Aorta (tissue), 5 donors: ENCODE measurements around the gene FBN1. TPM values are rescaled to one million over a fixed set of nuclear protein-coding genes. Genes with fewer than 3 reads are reported as not detected.

Source experiments
- ATAC-seq: fragments of 200-7000 bp; cut with Tn5 transposase; one replicate; pipeline ENCODE4 v1.9.1; 2022; ENCODE audit warnings: moderate library complexity; ENCODE audit not compliant: low FRiP score
- DNase-seq, 2 donors: peaks; one replicate each; pipeline ENCODE4 v3.0.0-alpha.2; 2020
- H3K27ac ChIP-seq, 2 donors: one replicate each; pipeline ENCODE4 v1.5.1; 2013; ENCODE audit warnings: low read length in 2 of 2, mild to moderate bottlenecking in 2 of 2, moderate library complexity in 2 of 2, control low read depth in 1 of 2, inconsistent platforms in 1 of 2, low read depth in 1 of 2
- H3K27me3 ChIP-seq, 2 donors: one replicate each; pipeline ENCODE4 v1.6.1; 2013; ENCODE audit warnings: control low read depth in 1 of 2, low read length in 1 of 2, mild to moderate bottlenecking in 1 of 2, moderate library complexity in 1 of 2; ENCODE audit not compliant: insufficient read depth in 2 of 2, control insufficient read depth in 1 of 2
- H3K36me3 ChIP-seq, 2 donors: one replicate each; pipeline ENCODE4 v1.6.1; 2013; ENCODE audit warnings: control low read depth in 1 of 2, low read length in 1 of 2, mild to moderate bottlenecking in 1 of 2; ENCODE audit not compliant: insufficient read depth in 2 of 2, control insufficient read depth in 1 of 2
- H3K4me1 ChIP-seq, 2 donors: one replicate each; pipeline ENCODE4 v1.6.1; 2013; ENCODE audit warnings: low read length in 2 of 2, control low read depth in 1 of 2, mild to moderate bottlenecking in 1 of 2, moderate library complexity in 1 of 2; ENCODE audit not compliant: insufficient read depth in 2 of 2, control insufficient read depth in 1 of 2
- H3K4me3 ChIP-seq, 2 donors: one replicate each; pipeline ENCODE4 v1.5.1; 2013; ENCODE audit warnings: low read length in 2 of 2, control low read depth in 1 of 2, mild to moderate bottlenecking in 1 of 2
- H3K9me3 ChIP-seq: one replicate; pipeline ENCODE4 v1.6.1; 2013; ENCODE audit warnings: mild to moderate bottlenecking, low read length; ENCODE audit not compliant: control insufficient read depth
- WGBS, 2 donors: extraction: QIAGEN DNeasy Blood & Tissue Kit; methylation state at CpG; one replicate each; pipeline ENCODE4 v1.1.7; 2013; 5-methylcytosine and 5-hydroxymethylcytosine counted together
- intact Hi-C, 2 donors: fragments of 100-400 bp; cut with DNase I; formaldehyde crosslinking; loops; one replicate each; pipeline versions ENCODE4 v1.14.2 to v1.15.0; 2022
- polyA plus RNA-seq, 2 donors: library from polyadenylated mRNA; stranded (reverse); fragments of 200-250 nt; gene quantifications; one replicate each; pipeline ENCODE4 v1.2.3, GENCODE V29; 2013
- total RNA-seq, 2 donors: library from RNA; stranded (reverse); fragmentation: NEBNext Ultra II Directional; extraction: Animal tissue kit (Norgen Biotek cat#: 25700); gene quantifications; one replicate each; pipeline ENCODE4 v1.2.1, GENCODE V29; 2021
- donor health status: healthy with polysubstance abuse.
- donor health status: Bipolar disorder and iron deficiency.
- donor health status: DM: no; HTN: no; CAD: no.
- donor health status: DM: no; HTN: no; CAD: no.
- donor health status: DM: yes; HTN: yes; CAD: no.

Gene FBN1
- total and polyA plus RNA-seq, 4 donors: 24.7 to 529 (median 141) TPM

- H3K27me3 ChIP-seq: no peaks in the 10 kb centered on the region
- ATAC-seq (no peak), DNase-seq (no peak)
- 70 to 74% methylated on average over 7 of the region's 7 CpGs for WGBS, 2 donors
- no peaks in the 10 kb centered on the region for H3K9me3 ChIP-seq
- no peaks in the 10 kb centered on the region for H3K36me3 ChIP-seq
- peaks cover 10 to 25% of the 10 kb centered on the region in 2 donors for H3K4me1 ChIP-seq
- H3K27ac ChIP-seq: peak overlapping the region; percentile 40 to 49
- H3K4me3 ChIP-seq: no peak overlapping the region
- intact Hi-C loops: loop anchor here (5.0 kb wide), 3 partner anchors 36 to 86 kb away; no protein-coding TSS in a partner anchor
Observed at GRCh38 chr15:48556159-48556897, 89.2 kb downstream of the FBN1 start.

GRCh38 chr15:48555241-48555881 lies 90.1 kb downstream of the FBN1 start:
- DNase-seq (no peak), ATAC-seq (no peak)
- Histone ChIP-seq H3K27me3 (no peaks in the 10 kb centered on the region), H3K27ac (no peak overlapping the region), H3K36me3 (no peaks in the 10 kb centered on the region), H3K9me3 (no peaks in the 10 kb centered on the region), H3K4me3 (no peak overlapping the region), H3K4me1 (peaks cover 6 to 22% of the 10 kb centered on the region in 2 donors)
- intact Hi-C loops: loop anchor here (5.0 kb wide), 3 partner anchors 37 to 87 kb away; no protein-coding TSS in a partner anchor
- 90 to 92% methylated on average over 6 of the region's 6 CpGs for WGBS, 2 donors

GRCh38 chr15:48554112-48554511 lies 91.4 kb downstream of the FBN1 start:
- Histone ChIP-seq H3K27me3 (no peaks in the 10 kb centered on the region), H3K4me3 (no peak overlapping the region), H3K36me3 (no peaks in the 10 kb centered on the region), H3K4me1 (peaks cover 6 to 22% of the 10 kb centered on the region in 2 donors), H3K9me3 (no peaks in the 10 kb centered on the region), H3K27ac (no peak overlapping the region)
- intact Hi-C loops: no loop called here
- WGBS, 2 donors: 83 to 84% methylated on average over 5 of the region's 5 CpGs
- ATAC-seq (no peak), DNase-seq (no peak)

- Histone ChIP-seq H3K9me3 (no peaks in the 10 kb centered on the region), H3K4me3 (no peak overlapping the region), H3K27ac (no peak overlapping the region), H3K27me3 (no peaks in the 10 kb centered on the region), H3K36me3 (no peaks in the 10 kb centered on the region), H3K4me1 (peaks cover 6 to 22% of the 10 kb centered on the region in 2 donors)
- DNase-seq: no peak
- intact Hi-C loops: no loop called here
- no peak for ATAC-seq
- WGBS, 2 donors: 48 to 51% methylated on average over 2 of the region's 2 CpGs
Observed at GRCh38 chr15:48553559-48553958, 92.0 kb downstream of the FBN1 start.

GRCh38 chr15:48550822-48551525 lies 94.5 kb downstream of the FBN1 start:
- WGBS, 2 donors: 74 to 80% methylated on average over 3 of the region's 3 CpGs
- DNase-seq (no peak), ATAC-seq (no peak)
- Histone ChIP-seq H3K27ac (no peak overlapping the region), H3K4me1 (peaks cover 0 to 14% of the 10 kb centered on the region in 2 donors), H3K36me3 (no peaks in the 10 kb centered on the region), H3K9me3 (no peaks in the 10 kb centered on the region), H3K4me3 (no peak overlapping the region), H3K27me3 (no peaks in the 10 kb centered on the region)
- intact Hi-C loops: no loop called here

GRCh38 chr15:48548455-48548854 lies 97.1 kb downstream of the FBN1 start:
- Histone ChIP-seq H3K27me3 (no peaks in the 10 kb centered on the region), H3K27ac (no peak overlapping the region), H3K4me1 (peaks cover 0 to 8% of the 10 kb centered on the region in 2 donors), H3K9me3 (no peaks in the 10 kb centered on the region), H3K4me3 (no peak overlapping the region), H3K36me3 (no peaks in the 10 kb centered on the region)
- intact Hi-C loops: loop anchor here in 1 of 2 donors (5.0 kb wide), 1 partner anchor 99 kb away; the partner anchor contains the start of gene FBN1
- ATAC-seq (no peak), DNase-seq (no peak)
- 53 to 61% methylated on average over 2 of the region's 2 CpGs for WGBS, 2 donors

GRCh38 chr15:48547286-48547685 lies 98.2 kb downstream of the FBN1 start:
- WGBS, 2 donors: 22 to 28% methylated on average over 4 of the region's 4 CpGs
- intact Hi-C loops: loop anchor here in 1 of 2 donors (5.0 kb wide), 1 partner anchor 100 kb away; the partner anchor contains the start of gene FBN1
- H3K4me1 ChIP-seq: peaks cover 0 to 8% of the 10 kb centered on the region in 2 donors
- no peak for ATAC-seq
- H3K36me3 ChIP-seq: no peaks in the 10 kb centered on the region
- no peaks in the 10 kb centered on the region for H3K9me3 ChIP-seq
- H3K27ac ChIP-seq: peak overlapping the region in 1 of 2 donors; percentile 66
- H3K27me3 ChIP-seq: no peaks in the 10 kb centered on the region
- no peak overlapping the region for H3K4me3 ChIP-seq
- DNase-seq: no peak

GRCh38 chr15:48546296-48546695 lies 99.2 kb downstream of the FBN1 start:
- H3K27me3 ChIP-seq: no peaks in the 10 kb centered on the region
- no peaks in the 10 kb centered on the region for H3K9me3 ChIP-seq
- peaks cover 0 to 8% of the 10 kb centered on the region in 2 donors for H3K4me1 ChIP-seq
- ATAC-seq: no peak
- no peak for DNase-seq
- H3K4me3 ChIP-seq: no peak overlapping the region
- no peak overlapping the region for H3K27ac ChIP-seq
- no peaks in the 10 kb centered on the region for H3K36me3 ChIP-seq
- intact Hi-C loops: loop anchor here in 1 of 2 donors (5.0 kb wide), 1 partner anchor 101 kb away; the partner anchor contains the start of gene FBN1
- WGBS, 2 donors: 86 to 89% methylated on average over 3 of the region's 3 CpGs
